ENCODE data around the gene BLOC1S4. TPM values are rescaled to one million over a fixed set of nuclear protein-coding genes. Genes with fewer than 3 reads are reported as not detected.
A peak's percentile ranks its signal among the peaks of the same experiment; 100 is the strongest.
"Not testable (repeated sequence)": the region's sequence is repeated elsewhere in the genome, so short reads cannot be mapped to it uniquely, and the experiment has no call there.

Gene BLOC1S4
- polyA plus RNA-seq, 5 donors, result 8.0 to 13.3 (median 10.8) TPM

GRCh38 chr4:6715704-6716017, 313 bp upstream of the BLOC1S4 start:
- no peak for DNase-seq

DNA sequence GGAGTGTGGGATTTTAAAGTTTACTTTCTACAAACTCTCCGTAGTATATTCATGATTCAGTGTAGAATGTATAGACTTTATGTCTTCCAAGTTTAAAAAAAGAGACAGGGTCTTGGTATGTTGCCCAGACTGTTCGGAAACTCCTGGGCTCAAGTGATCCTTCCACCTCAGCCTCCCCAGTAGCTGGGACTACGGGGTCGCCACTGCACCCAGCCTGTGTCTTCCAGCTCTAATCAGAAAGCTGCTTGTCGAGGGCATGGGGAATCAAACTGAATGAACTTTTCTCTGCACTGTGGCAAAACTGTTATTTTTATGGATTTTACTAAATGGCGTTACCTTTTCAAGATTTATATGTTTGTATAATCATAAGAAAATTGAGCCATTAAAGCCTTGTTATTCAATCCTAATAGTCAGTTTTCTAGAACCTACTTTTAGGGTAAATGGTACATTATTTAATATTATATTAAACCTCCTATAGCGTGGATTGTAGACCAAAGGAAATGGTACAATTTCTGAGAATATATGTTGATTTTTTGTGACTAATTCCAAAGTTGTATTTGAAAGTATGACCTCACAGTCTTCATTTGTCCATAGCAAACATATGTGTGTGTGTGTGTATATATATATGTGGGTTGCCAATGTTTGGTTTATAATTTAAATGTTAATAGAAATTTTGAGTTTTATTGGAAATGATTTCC, 1.1 kb downstream of the BLOC1S4 start:
- DNase-seq, result no peak

GRCh38 chr4:6718932-6719610, 3.1 kb downstream of the BLOC1S4 start:
- no peak for DNase-seq

DNA sequence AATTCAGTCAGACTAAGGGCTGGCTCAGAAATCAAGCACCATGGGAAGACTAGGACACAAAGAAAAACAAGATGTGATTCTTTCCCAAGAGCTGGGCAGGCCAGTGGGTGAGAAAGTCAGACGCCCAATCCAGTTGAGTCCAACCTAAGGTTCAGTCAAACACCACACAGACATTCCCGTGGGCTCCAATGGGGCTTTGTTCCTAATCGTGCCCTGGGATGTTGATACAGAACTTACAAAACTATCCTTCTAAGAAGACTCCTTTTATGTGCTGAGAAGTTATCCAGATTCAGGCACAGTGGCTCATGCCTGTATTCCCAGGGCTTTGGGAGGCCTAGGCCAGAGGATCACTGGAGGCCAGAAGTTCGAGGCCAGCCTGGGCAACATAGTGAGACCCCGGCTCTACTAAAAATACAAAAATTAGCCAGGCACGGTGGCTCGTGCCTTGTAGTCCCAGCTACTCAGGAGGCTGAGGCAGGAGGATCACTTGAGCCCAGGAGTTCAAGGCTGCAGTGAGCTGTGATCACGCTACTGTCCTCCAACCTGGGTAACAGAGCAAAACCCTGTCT, 3.7 kb downstream of the BLOC1S4 start:
- no peak for DNase-seq

- DNase-seq, result peak; percentile 64 to 70
Observed at GRCh38 chr4:6720202-6720699, 4.3 kb downstream of the BLOC1S4 start.

- no peak for DNase-seq
Observed at GRCh38 chr4:6721121-6721520, 5.1 kb downstream of the BLOC1S4 start.

GRCh38 chr4:6722891-6723290, 6.9 kb downstream of the BLOC1S4 start:
- no peak for DNase-seq

- DNase-seq, result no peak
Observed at GRCh38 chr4:6723851-6724250, 7.9 kb downstream of the BLOC1S4 start.

DNA sequence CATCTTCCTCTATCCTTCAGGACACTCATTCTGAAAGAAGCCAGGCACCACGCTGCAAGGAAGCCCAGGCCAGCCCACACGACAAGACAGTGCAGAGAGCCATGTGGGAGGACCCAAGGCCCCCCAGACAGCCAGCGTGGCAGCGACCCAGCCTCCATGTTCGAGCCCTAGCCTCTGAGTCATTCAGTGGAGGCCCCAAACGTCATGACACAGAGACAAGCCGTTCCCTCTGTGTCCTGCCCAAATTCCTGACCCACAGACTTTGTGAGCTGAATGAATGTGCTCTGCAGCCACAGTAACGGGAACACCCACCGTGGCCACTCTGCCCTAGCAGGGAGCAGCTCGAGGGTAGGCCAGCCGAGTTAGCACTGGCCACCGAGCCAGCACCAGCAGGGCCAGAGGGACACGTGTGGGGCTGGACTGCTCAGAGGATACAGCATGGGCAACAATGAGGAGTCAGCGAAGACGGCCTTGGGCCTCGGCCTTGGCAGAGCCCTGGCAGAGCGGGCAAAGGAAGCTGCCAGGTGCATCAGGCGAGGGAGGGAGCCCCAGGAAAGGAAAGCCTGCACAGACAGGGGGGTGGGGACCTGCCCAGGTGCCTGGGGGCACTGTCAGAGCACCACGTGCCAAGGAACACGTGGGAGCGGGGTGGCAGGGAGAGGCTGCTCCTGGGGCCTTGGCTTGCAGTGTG, 8.6 kb downstream of the BLOC1S4 start:
- DNase-seq, result no peak

GRCh38 chr4:6725427-6725961, 9.5 kb downstream of the BLOC1S4 start:
- DNase-seq, result not testable (repeated sequence)

GRCh38 chr4:6727081-6727942, 11.3 kb downstream of the BLOC1S4 start:
- DNase-seq, result peak in 1 of 2 donors; percentile 58

DNA sequence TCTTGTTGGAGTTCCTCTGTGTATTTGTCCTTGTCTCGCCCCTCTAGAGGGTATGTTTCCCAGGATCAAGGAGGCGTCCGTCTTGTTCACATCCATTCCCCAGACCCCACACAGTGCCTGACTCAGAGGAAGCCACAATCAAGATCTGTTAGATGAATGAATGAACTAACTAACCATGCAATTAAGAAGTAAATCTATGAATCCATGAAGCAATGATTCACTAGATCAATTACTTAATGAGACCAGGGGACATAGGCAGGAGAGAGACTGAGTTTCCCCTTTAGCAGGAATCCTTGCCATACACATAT, 11.9 kb downstream of the BLOC1S4 start:
- DNase-seq, result no peak

DNA sequence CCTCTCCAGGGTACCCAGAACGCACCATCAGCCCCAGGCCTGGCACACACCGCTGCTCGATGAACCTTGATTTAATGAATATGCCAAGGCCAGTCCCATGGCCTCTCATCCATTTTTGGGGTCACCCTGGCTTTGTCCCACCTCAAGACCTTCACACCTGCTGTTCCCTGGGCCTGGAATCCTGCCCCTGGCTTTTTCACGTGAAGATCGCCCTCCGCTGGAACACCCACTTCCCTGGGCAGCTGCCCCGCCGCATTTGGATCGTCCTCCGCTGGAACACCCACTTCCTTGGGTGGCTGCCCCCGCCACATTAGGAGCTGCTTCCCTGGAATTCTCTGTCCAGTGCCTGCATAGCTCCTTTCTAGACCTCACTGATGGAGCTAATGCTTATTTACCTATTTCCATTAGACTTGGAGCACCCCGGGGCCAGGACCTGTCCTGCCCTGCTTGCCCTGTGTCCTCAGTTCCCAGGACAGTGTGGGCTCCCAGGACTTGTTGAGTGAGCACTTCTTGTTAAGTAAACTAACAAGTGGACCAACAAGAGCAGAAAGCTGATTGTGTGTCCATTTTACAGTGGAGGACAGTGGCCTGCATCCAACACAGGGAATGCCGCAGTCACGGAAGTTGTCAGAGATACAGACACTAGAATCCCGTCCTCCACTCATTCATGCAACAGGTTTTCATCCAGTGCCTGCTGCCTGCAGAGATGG, 12.5 kb downstream of the BLOC1S4 start:
- DNase-seq, result no peak

DNA sequence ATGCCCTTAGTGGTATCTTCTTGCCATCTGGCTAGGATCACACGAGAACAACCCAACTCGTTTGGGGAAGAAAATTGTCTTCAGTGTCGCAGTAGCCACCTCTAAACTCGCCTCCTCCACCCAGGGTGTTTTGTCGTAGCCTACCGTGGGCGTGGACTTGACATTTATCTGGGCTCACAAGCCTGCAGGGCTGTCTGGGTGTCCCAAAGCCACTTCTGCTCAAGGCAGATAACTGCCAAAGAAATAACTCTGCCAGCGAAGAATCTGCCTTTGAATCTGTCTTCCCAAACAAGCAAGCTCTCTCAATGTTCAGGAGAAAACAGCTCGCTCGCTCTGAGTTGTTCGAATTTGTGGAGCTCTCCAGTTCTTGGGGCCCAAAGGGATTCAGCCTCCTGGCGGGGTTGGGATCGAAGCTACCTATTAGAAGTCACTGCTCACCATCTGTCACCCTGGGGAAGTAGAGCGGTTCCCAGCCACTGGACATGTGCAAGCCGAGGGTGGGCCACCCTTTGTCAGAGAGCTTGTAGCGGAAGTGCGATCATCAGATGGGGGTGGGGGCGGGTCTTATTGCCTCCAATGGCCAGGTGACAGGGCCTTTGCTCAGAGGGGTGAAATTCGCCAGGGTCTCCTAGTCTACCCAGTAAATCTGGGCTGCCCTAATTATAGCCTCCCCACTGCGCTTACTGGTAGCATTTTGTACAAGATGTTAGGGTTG, 14.8 kb downstream of the BLOC1S4 start:
- no peak for DNase-seq

DNA sequence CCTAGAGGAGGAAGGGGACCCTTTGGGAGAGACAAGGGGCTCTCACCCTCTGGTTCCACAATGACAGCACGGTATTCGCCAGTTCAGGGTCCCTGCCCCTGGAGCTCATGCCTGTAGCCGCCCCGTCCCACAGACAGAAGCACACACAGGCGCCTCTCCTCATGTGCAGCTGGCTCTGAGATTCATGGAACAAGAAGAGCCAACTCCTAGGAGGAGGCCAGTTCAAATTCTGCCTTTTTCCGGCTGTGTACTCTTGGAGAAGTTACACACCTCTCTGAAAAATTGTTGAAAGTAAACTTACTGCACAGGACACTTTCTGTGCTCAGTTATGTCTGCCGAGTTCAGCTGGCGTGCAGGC, 15.3 kb downstream of the BLOC1S4 start:
- DNase-seq, result no peak

DNA sequence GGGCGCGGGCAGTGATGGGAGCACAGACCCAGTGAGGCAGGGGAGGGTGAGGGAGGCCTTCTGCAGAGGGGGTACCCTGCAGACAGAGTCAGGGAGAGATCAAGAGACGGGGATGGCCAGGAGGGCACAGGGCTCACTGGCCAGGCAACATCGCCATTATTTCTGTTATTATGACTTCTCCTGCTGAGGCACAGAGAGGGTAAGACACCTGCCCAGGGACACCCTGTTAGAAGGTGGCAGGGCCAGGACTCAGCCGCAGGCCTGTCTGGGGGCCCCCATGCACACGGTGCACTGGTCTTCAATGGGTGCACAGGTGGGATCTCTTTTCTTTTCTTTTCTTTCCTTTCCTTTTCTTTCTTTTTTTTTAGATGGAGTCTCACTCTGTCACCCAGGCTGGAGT, 15.8 kb downstream of the BLOC1S4 start:
- no peak for DNase-seq

DNA sequence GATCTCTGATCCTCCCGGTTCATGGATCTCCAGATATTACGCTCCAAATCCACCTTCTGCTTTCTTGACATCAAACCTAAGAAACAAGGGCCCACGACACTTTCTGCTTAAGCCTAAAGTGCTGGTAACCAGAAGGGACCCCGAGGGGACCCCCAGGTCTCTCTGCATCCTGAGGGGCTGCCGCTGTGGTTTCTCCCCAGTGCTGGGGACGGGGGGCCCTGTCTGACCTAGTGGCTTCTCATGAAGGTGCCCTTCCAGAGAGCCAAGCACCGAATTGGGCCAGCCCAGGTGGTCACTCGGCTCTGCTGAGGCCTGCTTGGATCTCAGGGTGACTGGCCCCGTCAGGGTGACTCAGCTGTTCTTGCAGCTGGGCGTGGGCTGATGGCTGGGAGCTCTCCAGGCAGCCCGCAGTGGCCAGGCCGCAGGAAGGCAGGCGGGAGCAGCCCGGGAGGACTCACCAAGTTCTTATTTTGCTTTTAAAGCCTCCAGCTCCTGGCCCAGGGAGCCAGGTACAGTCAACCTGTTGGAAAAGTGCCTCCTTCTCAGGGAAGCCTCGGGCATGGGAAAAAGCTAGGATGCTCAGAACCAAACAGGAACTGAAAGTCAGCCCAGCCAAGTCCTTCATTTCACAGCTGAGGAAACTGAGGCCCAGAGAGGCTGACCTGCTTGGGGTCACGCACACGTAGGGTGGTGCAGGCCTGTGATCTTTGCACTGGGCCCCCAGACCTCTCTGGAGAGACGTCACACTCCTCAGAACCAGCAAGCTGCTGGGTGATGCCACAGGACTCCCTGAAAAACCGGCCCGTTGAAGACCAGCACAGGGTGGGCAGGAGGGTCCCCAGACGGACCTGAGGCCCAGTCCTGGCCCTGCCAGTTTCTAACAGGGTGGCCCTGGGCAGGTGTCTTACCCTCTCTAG, 16.7 kb downstream of the BLOC1S4 start:
- DNase-seq, result no peak

GRCh38 chr4:6733358-6734164, 17.6 kb downstream of the BLOC1S4 start:
- no peak for DNase-seq

Data from right lung (tissue), 5 donors.